Neutrophil (primary cell): ENCODE measurements around the gene HTR4.

Experiments
- H3K27ac ChIP-seq: fragments of 200-600 bp; sonication (generic); 2 replicates; pipeline ENCODE4 v1.5.1; 2016; ENCODE audit warnings: mild to moderate bottlenecking, moderate library complexity
- H3K27me3 ChIP-seq: fragments of 200-600 bp; sonication (generic); 2 replicates; pipeline ENCODE4 v1.6.0; 2016; ENCODE audit warnings: mild to moderate bottlenecking
- H3K36me3 ChIP-seq: fragments of 200-600 bp; sonication (generic); 2 replicates; pipeline ENCODE4 v1.5.1; 2017
- H3K4me1 ChIP-seq, 2 experiments: fragments of 200-600 bp in 1 of 2; sonication (generic) in 1 of 2; 1 replicate in 1 of 2; 2 replicates in 1 of 2; pipeline versions ENCODE4 v1.5.1 to v1.6.1; 2013 to 2016; ENCODE audit warnings: low read depth in 1 of 2, low read length in 1 of 2, mild to moderate bottlenecking in 1 of 2, moderate library complexity in 1 of 2; ENCODE audit not compliant: control insufficient read depth in 1 of 2, insufficient read depth in 1 of 2
- H3K4me3 ChIP-seq, 2 experiments: fragments of 200-600 bp in 1 of 2; sonication (generic) in 1 of 2; 1 replicate in 1 of 2; 2 replicates in 1 of 2; pipeline ENCODE4 v1.5.1; 2013 to 2016; ENCODE audit warnings: low read depth in 1 of 2, low read length in 1 of 2, mild to moderate bottlenecking in 1 of 2, moderate library complexity in 1 of 2
- H3K9me3 ChIP-seq: fragments of 200-600 bp; sonication (generic); 2 replicates; pipeline ENCODE4 v1.5.1; 2016
- TF ChIP-seq, protein P1 (sequence below): fragments of 200-600 bp; sonication (generic); IDR thresholded peaks from 2 replicates; pipeline ENCODE4 v1.5.1; 2016; ENCODE audit warnings: antibody characterized with exemption

HTR4 gene

GRCh38 chr5:148486456-148486855 lies 167.9 kb downstream of the HTR4 start:
- TF ChIP-seq, protein P1, sequence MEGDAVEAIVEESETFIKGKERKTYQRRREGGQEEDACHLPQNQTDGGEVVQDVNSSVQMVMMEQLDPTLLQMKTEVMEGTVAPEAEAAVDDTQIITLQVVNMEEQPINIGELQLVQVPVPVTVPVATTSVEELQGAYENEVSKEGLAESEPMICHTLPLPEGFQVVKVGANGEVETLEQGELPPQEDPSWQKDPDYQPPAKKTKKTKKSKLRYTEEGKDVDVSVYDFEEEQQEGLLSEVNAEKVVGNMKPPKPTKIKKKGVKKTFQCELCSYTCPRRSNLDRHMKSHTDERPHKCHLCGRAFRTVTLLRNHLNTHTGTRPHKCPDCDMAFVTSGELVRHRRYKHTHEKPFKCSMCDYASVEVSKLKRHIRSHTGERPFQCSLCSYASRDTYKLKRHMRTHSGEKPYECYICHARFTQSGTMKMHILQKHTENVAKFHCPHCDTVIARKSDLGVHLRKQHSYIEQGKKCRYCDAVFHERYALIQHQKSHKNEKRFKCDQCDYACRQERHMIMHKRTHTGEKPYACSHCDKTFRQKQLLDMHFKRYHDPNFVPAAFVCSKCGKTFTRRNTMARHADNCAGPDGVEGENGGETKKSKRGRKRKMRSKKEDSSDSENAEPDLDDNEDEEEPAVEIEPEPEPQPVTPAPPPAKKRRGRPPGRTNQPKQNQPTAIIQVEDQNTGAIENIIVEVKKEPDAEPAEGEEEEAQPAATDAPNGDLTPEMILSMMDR, result no peak

DNA sequence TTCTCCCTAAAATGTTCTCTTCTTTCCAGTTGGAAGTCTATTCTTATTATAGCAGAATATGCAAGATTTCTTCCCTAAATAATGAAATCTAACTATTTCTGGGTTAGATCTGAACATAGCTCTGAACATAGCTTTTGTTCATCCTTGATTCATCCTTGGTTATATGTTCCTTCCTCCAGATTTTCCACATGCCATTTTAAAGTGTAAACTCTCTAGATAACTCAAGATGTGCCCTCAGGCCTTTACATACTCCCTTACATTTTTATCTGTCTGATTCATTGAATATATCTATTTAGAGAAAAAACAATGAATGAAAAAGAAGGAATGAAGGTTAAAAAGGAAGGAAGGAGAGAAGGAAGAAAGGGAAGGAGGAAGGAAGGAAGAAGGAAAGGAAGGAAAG lies 169.7 kb downstream of the HTR4 start:
- TF ChIP-seq, protein P1, result no peak
- H3K27ac ChIP-seq, result no peak overlapping the region
- peaks cover 4% of the 10 kb centered on the region for H3K27me3 ChIP-seq
- no peaks in the 10 kb centered on the region for H3K36me3 ChIP-seq
- no peak overlapping the region for H3K4me3 ChIP-seq
- H3K4me1 ChIP-seq, result no peaks in the 10 kb centered on the region
- no peaks in the 10 kb centered on the region for H3K9me3 ChIP-seq

More at GRCh38 chr5:148486456-148486855, 167.9 kb downstream of the HTR4 start:
- H3K27ac ChIP-seq, result no peak overlapping the region
- H3K27me3 ChIP-seq, result peaks cover 13% of the 10 kb centered on the region
- no peaks in the 10 kb centered on the region for H3K36me3 ChIP-seq
- H3K9me3 ChIP-seq, result no peaks in the 10 kb centered on the region
- no peak overlapping the region for H3K4me3 ChIP-seq
- no peaks in the 10 kb centered on the region for H3K4me1 ChIP-seq

DNA sequence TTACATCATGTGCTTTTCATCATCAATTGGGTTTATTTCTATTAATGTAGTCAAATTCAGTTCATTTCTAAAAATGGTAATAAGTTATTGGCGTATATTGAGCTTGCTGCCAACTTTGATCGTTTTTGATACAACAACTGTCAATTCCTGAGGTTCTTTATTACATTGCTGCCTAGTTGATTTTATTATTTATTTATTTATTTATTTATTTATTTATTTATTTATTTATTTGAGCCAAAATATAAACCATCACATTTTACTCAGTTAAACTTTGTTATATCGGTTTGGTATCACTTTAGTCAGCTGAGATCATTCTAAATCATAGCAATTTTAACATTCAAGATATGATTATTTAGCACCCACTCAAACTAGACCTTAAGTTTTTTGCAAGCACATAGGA lies 170.6 kb downstream of the HTR4 start:
- TF ChIP-seq, protein P1, result no peak
- peaks cover 8% of the 10 kb centered on the region for H3K27me3 ChIP-seq
- H3K9me3 ChIP-seq, result no peaks in the 10 kb centered on the region
- H3K27ac ChIP-seq, result no peak overlapping the region
- H3K4me1 ChIP-seq, result no peaks in the 10 kb centered on the region
- no peak overlapping the region for H3K4me3 ChIP-seq
- H3K36me3 ChIP-seq, result no peaks in the 10 kb centered on the region

GRCh38 chr5:148482697-148483462 lies 171.4 kb downstream of the HTR4 start:
- Histone ChIP-seq H3K36me3 (no peaks in the 10 kb centered on the region), H3K27ac (no peak overlapping the region), H3K27me3 (peaks cover 17% of the 10 kb centered on the region), H3K4me3 (no peak overlapping the region), H3K4me1 (no peaks in the 10 kb centered on the region), H3K9me3 (no peaks in the 10 kb centered on the region)
- TF ChIP-seq, protein P1, result peak; percentile 72

DNA sequence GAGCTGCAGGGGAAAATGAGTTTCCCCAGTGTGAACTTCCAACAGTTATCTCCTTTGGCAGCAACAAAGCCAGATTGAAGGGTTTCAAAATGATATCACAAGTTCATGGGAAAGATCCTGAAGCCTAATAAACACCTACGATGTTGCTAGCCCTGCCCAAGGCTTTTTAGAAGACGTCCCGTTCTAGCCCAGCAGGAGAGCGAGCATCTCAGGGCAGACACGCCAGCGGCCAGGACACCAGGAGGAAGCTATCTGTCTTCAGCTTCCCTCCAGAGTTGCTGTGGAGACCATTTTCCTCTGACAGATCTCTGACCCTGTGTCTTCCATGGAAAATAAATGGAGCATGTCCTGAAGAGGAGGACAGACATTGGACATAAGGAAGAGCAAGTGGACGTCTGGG lies 172.1 kb downstream of the HTR4 start:
- TF ChIP-seq, protein P1, result no peak
- no peaks in the 10 kb centered on the region for H3K4me1 ChIP-seq
- H3K4me3 ChIP-seq, result no peak overlapping the region
- H3K9me3 ChIP-seq, result no peaks in the 10 kb centered on the region
- H3K27me3 ChIP-seq, result peaks cover 23% of the 10 kb centered on the region
- no peaks in the 10 kb centered on the region for H3K36me3 ChIP-seq
- no peak overlapping the region for H3K27ac ChIP-seq
